ENCODE data around the gene SH3RF2. TPM values are rescaled to one million over a fixed set of nuclear protein-coding genes. Genes with fewer than 3 reads are reported as not detected.
"Not testable (repeated sequence)": the region's sequence is repeated elsewhere in the genome, so short reads cannot be mapped to it uniquely, and the experiment has no call there.

SH3RF2 gene
- total and polyA plus RNA-seq, 9 donors = 0.30 to 6.5 (median 0.81) TPM

DNA sequence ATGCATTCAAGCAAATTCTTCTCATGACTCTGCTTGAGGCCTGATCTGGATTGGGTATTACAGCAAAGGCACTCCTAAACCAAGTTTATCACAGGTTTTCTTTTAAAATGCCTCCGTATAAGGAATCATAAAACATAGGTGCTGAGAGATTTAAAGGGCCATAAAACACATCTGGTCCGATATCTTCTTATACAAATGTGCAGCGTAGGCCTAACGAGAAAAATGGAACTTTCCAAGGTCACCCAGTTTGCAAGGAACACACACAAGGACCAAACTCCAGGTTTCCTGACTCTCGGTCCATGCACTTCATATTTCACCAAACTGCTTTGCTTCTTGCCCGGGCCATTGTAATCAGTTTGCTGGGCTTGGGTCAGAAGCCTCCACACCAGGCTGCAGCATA lies 22.1 kb downstream of the SH3RF2 start:
- intact Hi-C loops (cut with DNase I) = no loop called here
- no peaks in the 10 kb centered on the region for H3K4me1 ChIP-seq (ENCODE audit: insufficient read depth)
- H3K9me3 ChIP-seq = no peaks in the 10 kb centered on the region
- no peaks in the 10 kb centered on the region for H3K27me3 ChIP-seq
- WGBS, 3 donors = 45 to 51% (median 49%) methylated on average over 6 of the region's 6 CpGs
- H3K4me3 ChIP-seq = no peak overlapping the region
- H3K27ac ChIP-seq = no peak overlapping the region
- TF ChIP-seq POLR2A (IDR thresholded peaks at IDR 0.05) = no peak
- TF ChIP-seq CTCF (IDR thresholded peaks at IDR 0.05) = no peak
- TF ChIP-seq EP300 (IDR thresholded peaks at IDR 0.05) = no peak
- no peaks in the 10 kb centered on the region for H3K36me3 ChIP-seq
- no peak for DNase-seq

GRCh38 chr5:145960166-145960565 lies 23.8 kb downstream of the SH3RF2 start:
- Histone ChIP-seq H3K27ac (no peak overlapping the region), H3K4me3 (no peak overlapping the region), H3K27me3 (no peaks in the 10 kb centered on the region), H3K4me1 (ENCODE audit: insufficient read depth) (no peaks in the 10 kb centered on the region), H3K36me3 (no peaks in the 10 kb centered on the region), H3K9me3 (no peaks in the 10 kb centered on the region)
- DNase-seq = no peak
- WGBS, 3 donors = 9 to 11% (median 10%) methylated on average over 1 of the region's 1 CpG
- intact Hi-C loops (cut with DNase I) = no loop called here
- TF ChIP-seq POLR2A (IDR thresholded peaks at IDR 0.05) = no peak
- TF ChIP-seq EP300 (IDR thresholded peaks at IDR 0.05) = no peak
- no peak for TF ChIP-seq CTCF (IDR thresholded peaks at IDR 0.05)

DNA sequence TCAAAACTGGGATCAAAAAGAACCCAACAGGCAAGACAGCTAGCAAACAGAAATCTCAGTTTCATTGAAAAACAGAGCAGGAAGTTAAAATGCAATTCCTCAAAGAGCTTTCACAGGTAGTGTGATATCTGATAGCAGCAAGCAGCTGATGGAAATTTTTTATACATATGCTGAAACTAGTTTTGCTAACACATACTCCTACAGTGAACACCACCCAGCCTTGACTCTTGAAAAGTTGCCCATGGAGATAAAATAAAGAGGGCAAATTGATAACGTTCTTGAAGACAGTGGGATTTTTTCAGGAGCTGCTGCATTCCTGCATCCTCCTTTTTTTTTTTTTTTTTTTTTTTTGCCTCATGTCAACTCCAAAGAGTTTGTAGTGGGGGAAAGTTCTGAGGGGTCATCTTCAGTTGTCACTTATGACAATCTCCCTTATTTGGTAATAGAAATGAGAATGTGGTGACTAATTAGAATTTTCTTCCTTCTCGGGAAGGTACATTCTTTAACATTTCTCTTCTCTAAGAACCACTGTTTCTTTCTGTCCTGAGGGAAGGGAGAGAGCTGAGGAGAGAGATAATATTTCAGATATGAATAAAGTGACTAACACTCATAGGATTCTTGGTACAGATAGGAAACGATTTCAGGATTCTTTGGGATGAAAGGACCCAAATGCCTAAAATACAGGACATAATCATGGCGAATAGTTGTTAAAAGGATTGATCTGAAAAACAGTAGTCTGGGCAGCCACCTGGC lies 24.6 kb downstream of the SH3RF2 start:
- Histone ChIP-seq H3K27me3 (no peaks in the 10 kb centered on the region), H3K27ac (no peak overlapping the region), H3K4me3 (no peak overlapping the region), H3K4me1 (ENCODE audit: insufficient read depth) (no peaks in the 10 kb centered on the region), H3K9me3 (no peaks in the 10 kb centered on the region), H3K36me3 (no peaks in the 10 kb centered on the region)
- TF ChIP-seq CTCF (IDR thresholded peaks at IDR 0.05) (no peak), POLR2A (IDR thresholded peaks at IDR 0.05) (no peak), EP300 (IDR thresholded peaks at IDR 0.05) (no peak)
- WGBS, 3 donors = 37 to 49% (median 43%) methylated on average over 4 of the region's 4 CpGs
- no peak for DNase-seq
- intact Hi-C loops (cut with DNase I) = no loop called here

- 79 to 90% (median 89%) methylated on average over 2 of the region's 2 CpGs for WGBS, 3 donors
- H3K36me3 ChIP-seq = no peaks in the 10 kb centered on the region
- H3K9me3 ChIP-seq = no peaks in the 10 kb centered on the region
- intact Hi-C loops (cut with DNase I) = no loop called here
- H3K27ac ChIP-seq = no peak overlapping the region
- H3K4me1 ChIP-seq (ENCODE audit: insufficient read depth) = no peaks in the 10 kb centered on the region
- H3K4me3 ChIP-seq = no peak overlapping the region
- no peak for TF ChIP-seq POLR2A (IDR thresholded peaks at IDR 0.05)
- TF ChIP-seq EP300 (IDR thresholded peaks at IDR 0.05) = no peak
- no peak for TF ChIP-seq CTCF (IDR thresholded peaks at IDR 0.05)
- DNase-seq = no peak
- no peaks in the 10 kb centered on the region for H3K27me3 ChIP-seq
These were observed 25.6 kb downstream of the SH3RF2 start for GRCh38 chr5:145962001-145962400.

GRCh38 chr5:145964008-145964407 lies 27.6 kb downstream of the SH3RF2 start:
- H3K27ac ChIP-seq; intact Hi-C loops (cut with DNase I); H3K27me3 ChIP-seq; H3K4me3 ChIP-seq; H3K9me3 ChIP-seq; H3K4me1 ChIP-seq (ENCODE audit: insufficient read depth); DNase-seq; H3K36me3 ChIP-seq: not testable (repeated sequence)
- WGBS, 3 donors = 93 to 97% (median 96%) methylated on average over 9 of the region's 9 CpGs

All from ovary (tissue), 9 donors.